Lower leg skin (tissue), 3 donors: Measurements from ENCODE around the gene GSG1L.

ENCODE experiments used
- POLR2A ChIP-seq, 2 donors: fragments of 450-650 bp; IDR thresholded peaks; one replicate each; pipeline ENCODE4 v1.6.1; 2016 to 2017; ENCODE audit warnings: antibody characterized with exemption in 2 of 2, mild to moderate bottlenecking in 1 of 2, moderate library complexity in 1 of 2
- TF ChIP-seq, protein P1 (sequence below), 3 donors: fragments of 450-650 bp; IDR thresholded peaks; one replicate each; pipeline ENCODE4 v1.5.1; 2016; ENCODE audit warnings: antibody characterized with exemption in 3 of 3, mild to moderate bottlenecking in 3 of 3, moderate library complexity in 2 of 3

DNA sequence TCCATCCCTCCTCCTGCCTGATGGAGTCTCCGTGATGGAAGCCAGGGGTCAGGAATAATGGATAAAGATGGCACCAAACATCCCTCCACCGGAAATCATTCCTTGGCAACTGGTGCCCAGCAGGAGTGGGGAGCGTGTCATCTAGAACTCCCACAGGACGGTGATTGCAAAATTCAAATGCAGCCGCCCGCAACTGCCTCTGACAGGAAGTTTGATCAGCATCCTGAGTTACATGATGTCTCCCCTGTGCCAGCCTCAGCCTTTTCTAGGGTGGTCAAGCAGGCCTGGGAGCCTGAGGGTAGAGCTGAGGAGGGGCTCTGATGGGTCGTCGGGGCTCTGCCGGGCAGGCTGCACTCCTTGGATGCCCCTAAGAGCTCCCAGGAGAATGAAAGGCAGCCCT is 52.8 kb downstream of the GSG1L start:
- TF ChIP-seq, protein P1, sequence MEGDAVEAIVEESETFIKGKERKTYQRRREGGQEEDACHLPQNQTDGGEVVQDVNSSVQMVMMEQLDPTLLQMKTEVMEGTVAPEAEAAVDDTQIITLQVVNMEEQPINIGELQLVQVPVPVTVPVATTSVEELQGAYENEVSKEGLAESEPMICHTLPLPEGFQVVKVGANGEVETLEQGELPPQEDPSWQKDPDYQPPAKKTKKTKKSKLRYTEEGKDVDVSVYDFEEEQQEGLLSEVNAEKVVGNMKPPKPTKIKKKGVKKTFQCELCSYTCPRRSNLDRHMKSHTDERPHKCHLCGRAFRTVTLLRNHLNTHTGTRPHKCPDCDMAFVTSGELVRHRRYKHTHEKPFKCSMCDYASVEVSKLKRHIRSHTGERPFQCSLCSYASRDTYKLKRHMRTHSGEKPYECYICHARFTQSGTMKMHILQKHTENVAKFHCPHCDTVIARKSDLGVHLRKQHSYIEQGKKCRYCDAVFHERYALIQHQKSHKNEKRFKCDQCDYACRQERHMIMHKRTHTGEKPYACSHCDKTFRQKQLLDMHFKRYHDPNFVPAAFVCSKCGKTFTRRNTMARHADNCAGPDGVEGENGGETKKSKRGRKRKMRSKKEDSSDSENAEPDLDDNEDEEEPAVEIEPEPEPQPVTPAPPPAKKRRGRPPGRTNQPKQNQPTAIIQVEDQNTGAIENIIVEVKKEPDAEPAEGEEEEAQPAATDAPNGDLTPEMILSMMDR (IDR thresholded peaks at IDR 0.05) = no peak
- no peak for TF ChIP-seq POLR2A (IDR thresholded peaks at IDR 0.05)
